Adipose tissue (tissue), 3 donors: ENCODE data around the gene RABIF. TPM values are rescaled to one million over a fixed set of nuclear protein-coding genes. Genes with fewer than 3 reads are reported as not detected.

ENCODE experiments used
- H3K27ac ChIP-seq: one replicate; pipeline ENCODE4 v1.5.1; 2013; ENCODE audit warnings: low read depth, low read length
- WGBS, 3 donors: extraction: QIAGEN DNeasy Blood & Tissue Kit; methylation state at CpG; one replicate each; pipeline ENCODE4 v1.1.7; 2013; 5-methylcytosine and 5-hydroxymethylcytosine counted together
- polyA plus RNA-seq, 3 donors: library from polyadenylated mRNA; stranded (reverse); fragments of 200-250 nt; gene quantifications; one replicate each; pipeline ENCODE4 v1.2.3, GENCODE V29; 2013
- donor health status: healthy with polysubstance abuse.
- donor health status: Bipolar disorder and iron deficiency.
- donor health status: healthy.

The RABIF gene
- polyA plus RNA-seq, 3 donors = 3.0 to 8.1 (median 4.2) TPM

DNA sequence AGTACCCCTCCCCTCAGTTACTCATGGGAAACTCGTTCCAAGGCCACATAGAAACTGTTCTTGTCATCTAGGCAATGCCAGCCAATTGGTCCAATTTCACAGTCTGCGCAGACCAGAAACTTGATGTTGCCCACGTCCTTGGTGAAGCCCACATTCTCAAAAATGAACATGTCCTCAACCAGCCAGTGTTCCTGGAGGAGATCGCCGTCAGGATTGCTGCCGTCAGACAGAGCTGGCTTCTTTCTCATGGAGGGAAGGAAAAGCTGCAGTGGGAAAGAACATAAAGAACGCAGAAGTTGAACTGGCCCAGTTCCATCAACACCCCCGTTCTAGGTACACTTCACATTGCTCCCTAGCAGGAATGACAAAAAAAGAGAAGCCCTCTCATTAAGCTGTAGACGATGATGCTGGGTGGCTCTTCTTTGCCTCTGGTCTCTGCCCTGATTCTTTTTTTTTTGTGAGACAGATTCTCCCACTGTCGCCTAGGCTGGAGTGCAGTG lies 7.9 kb downstream of the RABIF start:
- 70 to 98% (median 93%) methylated on average over 10 of the region's 10 CpGs for WGBS, 3 donors
- H3K27ac ChIP-seq = no peak overlapping the region

- H3K27ac ChIP-seq = no peak overlapping the region
Observed at GRCh38 chr1:202880062-202880461, 8.9 kb downstream of the RABIF start.

DNA sequence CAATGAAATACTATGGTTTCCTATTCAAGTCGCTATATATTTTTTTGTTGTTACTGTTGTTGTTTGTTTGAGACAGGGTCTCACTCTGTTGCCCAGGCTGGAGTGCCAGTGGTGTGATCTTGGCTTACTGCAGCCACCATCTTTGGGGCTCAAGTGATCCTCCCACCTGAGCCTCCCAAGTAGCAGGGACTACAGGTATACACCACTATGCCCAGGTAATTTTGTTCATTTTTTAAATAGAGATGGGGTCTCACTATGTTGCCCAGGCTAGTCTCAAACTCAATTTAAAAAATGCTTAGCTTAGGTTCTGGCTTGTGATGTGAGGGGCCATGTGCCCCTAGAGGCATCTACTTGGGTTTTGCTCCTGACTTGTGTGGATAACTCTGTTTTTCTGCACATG lies 9.8 kb downstream of the RABIF start:
- H3K27ac ChIP-seq = no peak overlapping the region
- 95 to 97% (median 96%) methylated on average over 1 of the region's 1 CpG for WGBS, 3 donors

DNA sequence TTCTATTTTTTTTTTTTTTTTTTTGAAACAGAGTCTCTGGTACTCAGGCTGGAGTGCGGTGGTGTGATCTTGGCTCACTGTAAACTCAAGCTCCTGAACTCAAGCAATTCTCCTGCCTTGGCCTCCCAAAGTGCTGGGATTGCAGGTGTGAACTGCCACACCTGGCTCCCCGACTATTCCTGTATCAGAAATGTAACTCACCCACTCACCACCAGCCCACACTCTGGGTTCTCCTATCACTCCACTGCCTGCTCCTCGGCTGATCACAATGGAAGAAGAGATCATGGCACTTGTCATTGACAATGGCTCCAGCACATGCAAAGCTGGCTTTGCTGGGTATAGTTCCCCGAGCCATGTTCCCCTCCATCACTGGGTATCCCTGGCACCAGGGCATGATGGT lies 15.9 kb downstream of the RABIF start:
- no peak overlapping the region for H3K27ac ChIP-seq
- 84 to 96% (median 88%) methylated on average over 4 of the region's 4 CpGs for WGBS, 3 donors

DNA sequence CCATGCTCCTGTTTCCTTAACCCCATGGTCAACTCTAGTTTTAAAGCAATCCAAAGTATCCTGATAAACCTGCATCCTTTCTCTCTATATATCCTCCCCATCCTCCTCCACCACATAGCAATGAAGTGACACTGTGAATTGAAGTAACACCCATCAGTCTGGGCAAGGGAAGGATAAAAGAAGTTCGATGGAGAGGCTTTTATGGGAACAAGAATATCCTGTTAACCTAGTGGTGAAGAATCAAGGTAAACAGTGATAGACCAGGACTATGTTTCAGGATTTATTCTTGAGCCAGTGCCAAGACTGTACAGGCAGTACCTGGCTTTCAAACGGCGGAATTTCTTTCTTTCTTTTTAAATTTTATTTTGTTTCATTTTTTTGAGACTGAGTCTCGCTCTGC lies 17.6 kb downstream of the RABIF start:
- 64 to 86% (median 77%) methylated on average over 4 of the region's 4 CpGs for WGBS, 3 donors
- H3K27ac ChIP-seq = no peak overlapping the region

GRCh38 chr1:202862679-202863560 lies 26.0 kb downstream of the RABIF start:
- WGBS, 3 donors = 62 to 75% (median 74%) methylated on average over 5 of the region's 5 CpGs

GRCh38 chr1:202861420-202862132 lies 27.4 kb downstream of the RABIF start:
- H3K27ac ChIP-seq = no peak overlapping the region
- 0 to 1% (median 1%) methylated on average over 44 of the region's 44 CpGs for WGBS, 3 donors

More at GRCh38 chr1:202862679-202863560, 26.0 kb downstream of the RABIF start:
- H3K27ac ChIP-seq = no peak overlapping the region

- WGBS, 3 donors = 2 to 4% (median 3%) methylated on average over 49 to 50 of the region's 50 CpGs
- H3K27ac ChIP-seq = no peak overlapping the region
Observed at GRCh38 chr1:202860744-202861419, 28.1 kb downstream of the RABIF start.

DNA sequence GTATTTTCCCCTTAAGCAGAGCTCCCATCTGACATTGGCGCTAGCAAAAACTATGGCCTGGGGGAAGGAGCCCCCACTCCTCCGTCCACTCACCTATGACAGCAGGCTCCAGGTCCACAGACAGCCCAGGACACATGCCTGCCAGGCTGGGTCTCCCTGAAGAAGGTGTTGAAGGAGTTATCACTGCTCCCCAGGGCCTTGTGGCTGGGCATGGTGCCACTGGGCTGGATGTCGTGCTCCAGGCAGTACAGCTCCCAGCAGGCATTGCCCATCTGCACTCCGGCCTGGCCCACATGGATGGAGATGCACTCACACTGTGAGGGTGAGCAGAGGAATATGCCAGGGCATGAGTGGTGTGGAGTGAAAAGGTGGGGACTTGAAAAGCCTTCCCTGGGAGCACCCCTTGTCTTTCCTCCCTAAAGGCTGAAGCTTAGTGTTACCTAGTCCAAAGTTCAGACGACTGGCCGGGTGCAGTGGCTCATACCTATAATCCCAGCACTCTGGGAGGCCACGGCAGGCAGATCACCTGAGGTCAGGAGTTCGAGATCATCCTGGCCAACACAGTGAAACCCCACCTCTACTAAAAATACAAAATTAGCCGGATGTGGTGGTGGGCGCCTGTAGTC lies 30.0 kb downstream of the RABIF start:
- WGBS, 3 donors = 77 to 81% (median 80%) methylated on average over 10 of the region's 10 CpGs
- no peak overlapping the region for H3K27ac ChIP-seq

DNA sequence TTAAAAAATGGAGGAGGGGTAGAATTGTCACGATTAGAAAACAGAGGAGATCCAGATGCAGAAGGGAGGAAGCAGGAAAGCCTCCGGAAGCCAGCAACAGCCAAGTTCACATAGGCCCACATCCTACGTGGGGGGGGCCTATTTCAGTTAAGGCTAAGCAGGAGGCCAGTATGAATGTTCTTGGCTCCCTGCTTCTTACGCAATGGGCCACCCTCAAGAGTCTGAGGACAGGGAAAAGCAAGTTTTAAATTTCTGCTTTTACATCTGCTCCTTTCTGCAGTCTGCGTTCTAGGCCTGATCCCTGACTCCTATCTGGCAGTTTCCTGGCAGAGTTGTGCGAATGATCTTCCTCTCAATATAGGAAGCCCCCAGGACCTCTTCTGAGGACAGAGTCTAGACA lies 30.6 kb downstream of the RABIF start:
- WGBS, 3 donors = 13 to 78% (median 15%) methylated on average over 6 of the region's 6 CpGs
- H3K27ac ChIP-seq = no peak overlapping the region

DNA sequence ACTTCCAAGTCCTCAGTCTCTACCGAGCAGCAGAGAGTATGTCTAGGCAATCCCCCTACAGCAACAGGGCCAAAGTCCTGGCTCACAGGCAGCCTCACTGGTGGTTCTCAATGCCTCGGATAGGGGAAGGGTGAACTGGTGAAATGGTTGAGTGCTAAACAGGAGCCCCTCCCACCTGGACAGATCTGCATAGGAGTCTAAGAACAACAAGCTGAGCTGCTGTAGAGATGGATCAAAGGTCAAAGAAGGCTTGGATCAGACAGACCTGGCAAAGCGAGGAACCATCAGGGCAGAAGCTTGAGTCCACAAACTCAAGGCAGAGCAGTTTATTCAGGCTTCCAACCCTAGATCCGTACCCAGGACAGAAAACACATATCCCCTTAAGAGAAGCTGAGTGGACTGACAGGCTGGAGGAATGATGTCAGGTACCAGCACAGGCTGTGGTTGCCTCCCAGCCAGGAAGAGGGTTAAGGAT lies 31.8 kb downstream of the RABIF start:
- no peak overlapping the region for H3K27ac ChIP-seq
- 61 to 67% (median 65%) methylated on average over 4 of the region's 4 CpGs for WGBS, 3 donors

- no peak overlapping the region for H3K27ac ChIP-seq
- 64 to 94% (median 74%) methylated on average over 2 of the region's 2 CpGs for WGBS, 3 donors
Observed at GRCh38 chr1:202856014-202856413, 32.9 kb downstream of the RABIF start.

GRCh38 chr1:202854787-202855186 lies 34.2 kb downstream of the RABIF start:
- WGBS, 3 donors = 92 to 96% (median 93%) methylated on average over 8 of the region's 8 CpGs
- H3K27ac ChIP-seq = no peak overlapping the region

- no peak overlapping the region for H3K27ac ChIP-seq
- WGBS, 3 donors = 66 to 70% (median 67%) methylated on average over 15 of the region's 15 CpGs
Observed at GRCh38 chr1:202852163-202852904, 36.6 kb downstream of the RABIF start.

DNA sequence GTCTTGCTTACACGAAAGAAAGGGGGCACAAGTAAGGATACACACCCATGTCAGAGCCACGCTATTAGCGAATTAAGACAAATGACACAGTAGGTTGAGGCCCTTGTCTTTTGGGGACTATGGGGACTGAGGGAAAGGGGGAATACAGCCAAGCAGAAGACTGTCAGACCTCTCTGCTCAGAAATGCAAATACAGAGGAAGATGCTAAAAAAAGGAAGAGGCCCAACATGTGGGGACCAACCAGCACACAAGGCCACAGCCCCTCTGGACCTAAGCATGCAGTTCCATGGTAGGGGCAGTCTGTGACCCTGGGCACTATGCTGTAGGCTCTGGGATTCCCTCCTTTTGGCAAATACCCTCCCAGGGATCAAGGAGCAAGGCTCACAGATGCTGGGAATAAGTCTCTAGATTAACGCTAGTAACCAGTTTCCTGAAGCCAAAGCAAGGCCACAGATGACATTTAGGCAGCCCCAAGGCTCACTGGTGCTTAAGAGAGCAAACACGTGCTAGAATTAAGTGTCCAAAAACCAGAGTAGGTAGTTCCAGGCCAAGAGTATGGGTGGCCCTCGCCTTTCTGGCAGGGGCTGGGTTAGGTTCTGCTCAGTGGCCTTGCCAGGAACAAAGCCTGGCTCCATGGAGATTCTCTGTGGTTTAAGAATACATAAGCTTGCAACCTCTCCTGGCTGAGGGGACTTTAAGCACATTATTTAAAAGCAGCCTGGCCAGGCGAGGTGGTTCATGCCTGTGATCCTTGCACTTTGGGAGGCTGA lies 38.2 kb downstream of the RABIF start:
- H3K27ac ChIP-seq = no peak overlapping the region
- WGBS, 3 donors = 82 to 87% (median 83%) methylated on average over 7 of the region's 7 CpGs

- no peak overlapping the region for H3K27ac ChIP-seq
- WGBS, 3 donors = 46 to 67% (median 61%) methylated on average over 2 of the region's 2 CpGs
Observed at GRCh38 chr1:202848191-202848542, 40.8 kb downstream of the RABIF start.

DNA sequence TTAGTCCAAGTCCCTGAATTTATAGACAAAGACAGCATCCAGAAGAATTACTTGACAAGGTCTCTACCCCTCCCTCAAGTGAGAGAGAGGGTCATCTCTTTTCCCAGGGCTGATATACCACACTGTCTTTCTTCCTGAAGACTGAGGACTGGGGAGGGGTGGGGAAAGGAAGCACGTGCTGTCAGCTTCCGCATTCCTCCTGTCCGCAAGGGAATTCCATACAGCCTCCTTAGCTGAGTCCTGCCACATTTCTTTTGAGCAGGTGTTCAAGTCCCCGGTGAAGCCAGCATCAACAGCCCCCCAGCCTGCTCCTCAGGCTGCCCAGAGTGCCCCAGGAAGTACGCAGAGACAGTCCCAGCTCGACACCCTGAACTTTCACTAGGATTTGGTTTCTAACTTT lies 44.0 kb downstream of the RABIF start:
- H3K27ac ChIP-seq = no peak overlapping the region
- 55 to 73% (median 59%) methylated on average over 6 of the region's 6 CpGs for WGBS, 3 donors
